ENCODE data around the gene METTL23.
"Not testable (repeated sequence)": the region's sequence is repeated elsewhere in the genome, so short reads cannot be mapped to it uniquely, and the experiment has no call there.

METTL23 gene

DNA sequence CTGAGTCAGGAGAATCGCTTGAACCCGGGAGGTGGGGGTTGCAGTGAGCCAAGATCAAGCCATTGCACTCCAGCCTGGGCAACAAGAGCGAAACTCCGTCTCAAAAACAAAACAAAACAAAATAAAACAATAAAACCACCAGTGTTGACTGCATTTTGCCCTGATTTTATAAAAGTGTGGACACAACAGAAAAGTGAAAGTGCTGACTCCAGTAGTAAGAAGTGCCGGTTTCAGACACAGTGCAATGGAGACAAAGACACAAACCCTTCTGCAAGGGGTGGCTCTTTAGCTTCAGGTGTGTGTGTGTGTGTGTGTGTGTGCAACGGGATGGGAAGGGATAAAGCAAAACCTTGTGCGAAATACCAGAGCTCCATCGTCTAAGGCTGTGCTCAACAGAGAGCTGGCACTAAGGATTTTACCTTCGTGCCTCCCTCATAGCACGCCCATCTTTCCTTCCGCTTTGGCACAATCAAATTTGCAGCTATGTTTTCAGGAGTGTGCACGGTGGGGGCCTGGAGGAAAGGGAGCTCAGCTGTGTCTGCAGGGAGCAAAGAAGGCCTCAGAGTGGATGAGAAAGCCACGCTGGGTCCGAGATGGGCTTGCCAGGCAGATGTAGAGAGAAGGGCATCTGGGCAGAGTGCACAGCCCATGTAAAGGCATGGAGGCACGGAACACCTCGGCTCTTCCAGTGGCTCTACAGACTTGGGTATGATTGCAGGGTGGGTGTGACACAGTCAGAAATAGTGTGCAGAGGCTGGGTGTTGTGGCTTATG lies 31.4 kb upstream of the METTL23 start:
- DNase-seq (ENCODE audit: low read depth): no peak

DNA sequence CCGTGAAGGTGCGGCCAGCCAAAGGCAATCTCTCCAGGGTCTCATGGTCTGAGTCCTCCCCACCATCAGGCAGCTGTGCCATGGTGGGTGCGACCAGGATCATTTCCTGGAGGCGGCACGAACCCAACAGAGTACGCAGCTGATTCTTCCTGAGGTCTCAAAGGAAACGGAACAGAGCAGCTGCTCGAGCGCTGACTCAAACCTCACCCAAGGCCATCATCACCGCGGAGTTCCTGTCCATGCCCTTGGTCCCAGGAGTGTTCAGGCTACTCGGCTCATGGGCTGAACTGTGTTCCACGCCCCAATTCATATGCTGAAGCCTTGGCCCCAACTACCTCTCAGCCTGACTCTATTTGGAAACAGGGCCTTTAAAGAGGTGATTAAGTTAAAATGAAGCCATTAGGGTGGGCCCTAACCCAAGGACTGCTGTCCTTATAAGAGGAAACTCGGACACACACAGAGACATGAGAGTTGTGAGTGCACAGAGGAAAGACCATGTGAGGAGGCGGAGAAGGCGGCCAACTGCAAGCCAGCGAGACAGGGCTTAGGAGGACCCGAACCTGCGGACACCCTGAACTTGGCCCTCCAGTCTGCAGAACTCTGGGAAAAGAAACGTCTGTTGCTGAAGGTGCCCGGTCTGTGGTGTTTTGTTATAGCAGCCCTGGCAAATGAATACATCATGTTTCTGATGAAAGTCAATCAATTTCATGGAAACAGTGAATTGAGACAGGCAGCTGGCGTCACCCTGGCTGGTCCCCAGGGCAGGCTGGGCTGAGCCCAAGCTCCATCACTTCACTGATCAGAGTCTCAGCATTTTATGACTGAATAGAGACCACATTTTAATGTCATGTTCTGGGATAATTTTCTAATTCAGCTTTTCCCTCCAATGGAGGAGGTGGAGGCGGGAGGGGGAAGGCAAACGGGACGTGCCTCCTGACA lies 29.6 kb upstream of the METTL23 start:
- no peak for DNase-seq (ENCODE audit: low read depth)

DNA sequence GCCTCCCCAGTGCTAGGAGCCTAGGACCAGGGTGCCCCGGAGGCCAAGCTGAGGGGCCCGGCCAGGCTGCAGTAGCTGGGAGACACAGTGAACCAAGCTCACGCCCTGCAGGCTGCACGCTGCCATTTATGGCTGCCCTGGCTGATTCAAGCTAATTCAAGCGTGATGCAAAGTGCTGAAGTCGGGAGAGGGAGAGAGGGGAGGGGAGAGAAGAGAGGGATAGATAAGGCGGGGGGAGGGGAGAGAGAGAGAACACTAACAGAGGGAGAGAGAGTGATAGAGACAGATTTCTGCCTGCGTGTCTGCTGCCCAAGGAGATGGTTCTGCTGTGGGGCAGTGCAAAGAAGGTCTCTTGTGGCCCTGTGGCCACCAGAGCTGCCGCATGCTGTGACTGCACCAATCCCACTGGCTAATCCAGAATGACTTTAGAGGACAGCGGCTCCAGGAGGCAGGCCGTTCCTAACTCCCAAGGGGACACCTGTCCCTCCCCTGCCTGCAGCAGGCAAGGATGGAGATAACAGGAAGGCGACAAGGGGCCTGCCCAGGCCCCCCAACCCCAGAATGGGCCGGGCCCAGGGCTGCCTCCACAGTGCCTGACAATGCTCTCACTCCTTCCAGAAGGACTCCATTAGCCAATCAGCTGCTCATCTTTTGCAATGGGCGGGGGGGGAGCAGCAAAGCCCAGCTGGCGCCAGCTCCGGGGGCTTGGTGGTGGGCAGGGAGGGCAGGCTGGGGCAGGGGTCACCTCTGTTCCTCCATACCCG lies 28.8 kb upstream of the METTL23 start:
- no peak for DNase-seq (ENCODE audit: low read depth)

DNA sequence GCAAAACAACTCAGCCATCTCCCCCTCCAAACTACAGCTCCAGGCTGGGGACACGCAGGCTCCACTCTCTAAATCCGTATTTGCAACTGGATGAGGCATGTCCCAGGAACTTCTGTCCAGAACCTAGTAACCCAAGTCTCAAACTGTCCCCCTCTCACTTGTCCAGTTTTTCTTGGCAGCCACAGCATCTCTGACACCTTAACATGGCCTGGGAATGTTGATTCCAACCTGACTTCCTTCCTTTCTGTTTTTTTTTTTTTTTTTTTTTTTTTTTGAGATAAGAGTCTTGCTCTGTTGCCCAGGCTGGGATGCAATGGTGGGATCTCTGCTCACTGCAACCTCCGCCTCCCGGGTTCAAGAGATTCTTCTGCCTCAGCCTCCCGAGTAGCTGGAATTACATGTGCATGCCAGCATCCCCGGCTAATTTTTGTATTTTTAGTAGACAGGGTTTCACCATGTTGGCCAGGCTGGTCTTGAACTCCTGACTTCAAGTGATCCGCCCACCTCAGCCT lies 28.1 kb upstream of the METTL23 start:
- DNase-seq (ENCODE audit: low read depth): not testable (repeated sequence)

DNA sequence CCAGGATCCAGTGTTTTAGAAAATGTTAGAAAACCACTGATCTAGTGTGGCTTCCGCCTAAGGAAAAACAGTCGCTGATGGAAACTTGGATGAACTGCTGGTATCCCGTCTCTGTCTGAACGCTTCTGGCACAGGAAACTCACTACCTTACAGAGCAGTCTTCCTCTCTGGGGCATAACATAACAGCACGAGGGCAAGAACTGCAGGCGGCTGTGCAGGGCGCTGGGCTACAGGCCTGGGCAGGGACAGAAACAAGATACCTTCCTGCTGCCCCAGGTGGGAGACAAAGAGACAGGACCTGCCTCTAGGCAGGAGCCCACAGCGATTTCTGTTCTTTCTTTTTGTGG lies 26.4 kb upstream of the METTL23 start:
- DNase-seq (ENCODE audit: low read depth): no peak

DNA sequence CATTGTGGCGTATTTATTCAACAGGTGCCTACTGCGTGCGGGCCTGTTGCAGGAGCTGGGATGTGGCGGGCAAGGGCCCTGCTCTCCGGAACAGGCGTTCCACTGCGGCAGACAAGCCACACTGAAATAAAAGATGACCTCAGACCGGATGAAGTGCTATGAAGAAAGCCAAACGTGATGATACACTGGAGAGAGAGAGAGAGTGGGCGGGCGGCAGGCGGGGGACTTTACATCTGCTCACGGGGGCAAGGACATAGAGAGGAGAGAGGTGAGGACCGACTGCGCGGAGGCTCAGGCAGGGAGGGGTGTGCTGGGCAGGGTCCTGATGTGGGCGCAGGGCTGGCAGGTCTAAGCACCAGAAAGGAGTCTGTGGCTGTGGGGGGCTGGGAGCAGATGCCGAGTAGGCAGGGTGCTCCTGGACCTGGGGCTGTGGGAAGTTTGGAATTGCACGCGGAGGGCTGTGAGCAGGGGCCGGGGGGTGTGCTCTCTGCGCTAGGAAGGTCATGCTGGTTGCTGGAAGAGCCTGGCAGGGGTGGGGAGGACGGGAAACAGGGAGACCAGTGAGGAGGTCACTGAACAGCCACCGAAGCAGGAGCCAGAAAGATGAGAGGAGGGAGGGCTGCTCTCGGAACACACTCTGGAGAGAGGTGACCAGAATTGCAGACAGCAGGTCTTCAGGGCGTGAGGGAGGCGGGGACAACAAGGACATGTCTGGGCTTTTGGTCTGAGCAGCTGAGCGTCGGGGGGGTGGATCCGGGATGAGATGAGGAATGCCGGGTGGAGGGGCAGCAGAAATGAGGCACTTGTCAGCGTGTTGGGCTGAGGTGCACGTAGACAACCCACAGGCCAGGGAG lies 25.8 kb upstream of the METTL23 start:
- DNase-seq (ENCODE audit: low read depth): no peak

DNA sequence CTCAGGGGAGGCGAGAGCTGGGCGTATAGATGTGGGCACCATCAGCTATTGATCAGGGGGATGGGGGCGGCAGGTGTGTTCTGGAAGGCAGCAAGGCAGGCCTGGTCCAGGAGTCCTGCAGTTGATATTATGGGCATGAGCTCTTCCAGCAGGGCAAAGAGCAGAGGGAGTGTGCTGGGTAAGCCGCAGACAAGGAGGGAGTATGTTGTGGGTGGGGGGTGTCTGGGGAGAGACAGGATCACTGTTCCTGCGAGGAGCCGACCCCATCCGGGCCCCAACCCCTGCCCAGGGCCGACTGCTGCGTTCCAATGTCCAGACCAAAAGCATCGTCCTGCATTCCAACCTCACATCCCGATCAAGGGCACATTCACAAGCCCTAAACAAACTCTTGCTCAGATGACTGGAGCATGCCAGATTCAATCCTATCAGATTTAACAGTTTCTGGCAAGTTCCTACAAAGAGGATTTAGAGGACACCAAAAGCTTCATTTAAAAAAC lies 25.1 kb upstream of the METTL23 start:
- DNase-seq (ENCODE audit: low read depth): no peak

DNA sequence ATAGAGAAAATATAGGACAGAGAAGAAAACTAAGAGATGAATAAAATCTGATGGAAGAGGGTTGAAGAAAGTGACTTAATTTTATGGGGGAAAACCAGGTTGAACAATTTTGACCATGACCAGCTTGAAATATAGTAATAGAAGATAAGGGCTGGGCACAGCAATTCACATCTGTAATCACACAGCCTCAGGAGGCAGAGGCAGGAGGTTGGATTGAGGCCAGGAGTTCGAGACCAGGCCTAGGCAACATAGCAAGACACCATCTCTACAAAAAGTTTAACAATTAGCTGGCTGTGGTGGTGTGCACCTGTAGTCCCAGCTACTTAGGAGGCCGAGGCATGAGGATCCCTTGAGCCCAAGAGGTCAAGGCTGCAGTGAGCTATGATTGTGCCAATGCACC lies 24.6 kb upstream of the METTL23 start:
- DNase-seq (ENCODE audit: low read depth): no peak

DNA sequence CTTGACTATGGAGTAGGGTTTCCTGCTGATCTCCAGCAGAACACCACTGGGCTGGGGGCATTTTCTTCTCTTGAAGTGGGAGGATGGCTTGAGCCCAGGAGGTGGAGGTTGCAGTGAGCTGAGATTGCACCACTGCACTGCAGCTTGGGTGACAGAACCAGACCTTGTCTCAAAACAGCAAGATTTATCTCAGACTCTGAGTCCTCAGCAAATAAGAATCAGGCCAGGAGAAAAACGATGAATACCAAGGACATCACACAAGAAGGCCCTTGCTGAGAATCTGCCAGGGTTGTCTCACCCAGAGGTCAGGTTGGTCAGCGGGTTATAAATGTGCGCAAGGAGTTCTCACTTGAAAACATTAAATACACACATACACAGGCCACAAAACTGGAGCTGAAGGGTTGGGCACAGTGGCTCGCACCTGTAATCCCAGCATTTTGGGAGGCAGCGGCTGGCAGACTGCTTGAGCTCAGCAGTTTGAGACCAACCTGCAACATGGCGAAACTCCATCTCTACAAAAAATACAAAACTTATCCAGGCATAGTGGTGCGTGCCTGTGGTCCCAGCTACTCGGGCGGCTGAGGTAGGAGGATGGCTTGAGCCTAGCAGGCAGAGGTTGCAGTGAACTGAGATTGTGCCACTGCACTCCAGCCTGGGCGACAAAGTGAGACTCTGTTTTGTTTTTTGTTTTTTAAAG lies 23.6 kb upstream of the METTL23 start:
- DNase-seq (ENCODE audit: low read depth): no peak

DNA sequence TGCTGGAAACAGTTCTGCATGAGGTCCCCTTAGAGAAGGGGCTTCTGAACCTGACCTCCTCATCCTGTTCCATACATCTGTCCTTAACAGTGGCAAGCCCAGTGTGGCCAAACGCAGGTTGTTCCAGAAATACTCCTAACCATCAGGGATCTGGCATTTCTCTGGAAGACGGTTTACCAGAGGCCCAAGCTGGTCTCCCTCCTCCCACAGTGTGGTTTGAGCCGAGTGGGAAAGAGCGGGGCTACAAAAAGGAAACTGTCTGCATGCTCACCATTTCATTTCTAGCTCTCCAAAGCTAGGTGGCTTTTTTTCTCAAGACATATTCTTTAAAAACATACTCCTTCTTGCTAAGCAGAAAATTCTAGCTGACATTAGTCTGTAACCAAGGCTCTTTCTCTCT lies 21.8 kb upstream of the METTL23 start:
- no peak for DNase-seq (ENCODE audit: low read depth)

DNA sequence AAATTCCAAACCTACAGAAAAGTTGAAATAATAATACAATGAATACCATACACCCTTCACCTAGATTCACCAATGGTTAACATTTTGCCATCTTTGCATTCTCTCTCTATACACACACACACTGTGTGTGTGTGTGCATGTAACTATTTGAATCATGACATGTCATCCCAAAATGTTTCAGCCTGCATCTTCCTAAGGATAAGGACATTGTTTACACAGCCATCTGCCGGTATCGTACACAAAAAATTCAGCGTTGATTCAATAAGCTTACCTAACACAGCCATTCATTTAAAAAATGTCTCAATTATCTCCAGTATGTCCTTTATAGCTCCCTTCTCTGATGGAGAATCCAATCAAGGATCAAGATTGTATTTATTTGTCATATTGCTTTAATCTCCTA lies 19.8 kb upstream of the METTL23 start:
- DNase-seq (ENCODE audit: low read depth): no peak

DNA sequence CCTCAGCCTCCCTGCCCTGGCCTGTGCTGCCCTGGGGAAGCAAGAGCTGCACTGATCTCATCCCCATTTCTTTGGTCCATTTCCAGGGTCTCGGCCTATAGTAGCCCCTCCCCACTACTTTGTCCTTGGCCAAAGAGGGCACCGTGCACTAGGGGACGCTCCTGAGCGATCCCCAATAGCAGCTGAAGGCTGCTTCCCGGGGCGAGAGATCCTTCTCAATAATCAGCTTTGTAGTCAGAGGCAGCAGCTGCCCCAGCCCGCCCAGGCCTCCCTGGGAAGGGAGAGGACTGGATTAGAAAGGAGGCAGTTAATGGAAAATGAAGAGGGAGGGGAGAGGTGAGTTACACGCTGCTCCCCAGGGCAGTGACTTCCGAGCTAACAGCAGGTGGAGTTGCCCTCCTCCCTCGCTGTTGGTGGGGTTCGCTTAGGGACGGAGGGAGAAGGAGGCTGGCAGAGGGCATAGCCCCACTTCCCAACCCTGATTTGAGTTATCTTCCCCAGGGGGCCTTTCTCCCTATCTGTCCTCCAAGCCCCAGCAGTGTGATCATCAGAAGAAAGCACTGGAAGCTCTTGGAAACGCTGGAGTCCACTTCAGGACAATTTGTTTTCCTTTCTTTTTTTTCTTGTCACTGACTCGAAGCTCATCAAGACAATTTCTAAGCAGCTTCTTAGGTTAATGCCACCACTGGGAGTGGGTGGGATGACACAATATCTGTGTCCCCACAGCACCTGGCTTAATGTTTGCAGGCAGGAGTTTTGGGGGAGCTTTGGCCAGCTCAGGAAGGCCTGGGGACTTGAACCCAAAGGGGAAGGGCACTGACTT lies 18.4 kb upstream of the METTL23 start:
- no peak for DNase-seq (ENCODE audit: low read depth)

DNA sequence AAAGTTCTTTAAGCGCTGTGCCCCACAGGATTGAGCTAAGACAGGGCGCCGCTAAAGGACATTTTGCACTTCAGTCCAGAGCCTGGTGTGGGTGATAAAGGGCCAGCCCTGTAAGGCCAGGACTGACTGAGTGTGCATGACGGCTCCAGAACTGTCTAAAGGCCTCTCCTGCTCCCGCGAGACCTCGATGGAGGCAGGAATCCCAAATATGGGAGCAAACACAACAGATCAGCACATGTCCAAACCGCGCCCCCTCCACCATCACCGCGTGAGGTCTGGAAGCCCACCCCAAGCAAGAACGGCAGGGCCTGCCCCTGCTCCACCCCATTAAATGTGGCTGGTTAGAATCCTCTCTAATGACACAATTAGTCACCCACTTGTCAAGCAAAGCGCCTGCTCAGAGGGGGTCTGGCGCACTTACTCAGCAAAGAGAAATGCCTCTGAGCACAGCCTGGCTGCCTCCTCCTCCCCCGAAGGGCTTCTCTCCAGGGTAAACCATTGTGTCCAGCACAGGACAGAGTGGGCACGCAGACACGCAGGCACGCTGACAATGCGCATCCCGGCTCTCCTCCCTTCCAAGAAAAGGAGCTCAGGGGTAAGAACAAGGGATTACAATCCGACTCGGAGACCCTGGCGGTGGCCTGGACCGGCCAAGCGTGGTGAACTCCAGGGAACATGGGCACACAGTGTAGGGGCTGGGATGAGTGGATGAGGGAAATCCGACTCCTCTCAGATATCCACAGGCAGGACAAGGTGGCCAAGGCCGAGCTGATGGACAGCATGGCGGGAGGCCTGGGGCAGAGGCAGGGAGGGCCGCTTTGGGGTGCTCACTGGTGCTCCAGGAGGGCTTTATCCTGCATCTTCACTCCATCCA lies 17.3 kb upstream of the METTL23 start:
- DNase-seq (ENCODE audit: low read depth): peak; percentile 85

DNA sequence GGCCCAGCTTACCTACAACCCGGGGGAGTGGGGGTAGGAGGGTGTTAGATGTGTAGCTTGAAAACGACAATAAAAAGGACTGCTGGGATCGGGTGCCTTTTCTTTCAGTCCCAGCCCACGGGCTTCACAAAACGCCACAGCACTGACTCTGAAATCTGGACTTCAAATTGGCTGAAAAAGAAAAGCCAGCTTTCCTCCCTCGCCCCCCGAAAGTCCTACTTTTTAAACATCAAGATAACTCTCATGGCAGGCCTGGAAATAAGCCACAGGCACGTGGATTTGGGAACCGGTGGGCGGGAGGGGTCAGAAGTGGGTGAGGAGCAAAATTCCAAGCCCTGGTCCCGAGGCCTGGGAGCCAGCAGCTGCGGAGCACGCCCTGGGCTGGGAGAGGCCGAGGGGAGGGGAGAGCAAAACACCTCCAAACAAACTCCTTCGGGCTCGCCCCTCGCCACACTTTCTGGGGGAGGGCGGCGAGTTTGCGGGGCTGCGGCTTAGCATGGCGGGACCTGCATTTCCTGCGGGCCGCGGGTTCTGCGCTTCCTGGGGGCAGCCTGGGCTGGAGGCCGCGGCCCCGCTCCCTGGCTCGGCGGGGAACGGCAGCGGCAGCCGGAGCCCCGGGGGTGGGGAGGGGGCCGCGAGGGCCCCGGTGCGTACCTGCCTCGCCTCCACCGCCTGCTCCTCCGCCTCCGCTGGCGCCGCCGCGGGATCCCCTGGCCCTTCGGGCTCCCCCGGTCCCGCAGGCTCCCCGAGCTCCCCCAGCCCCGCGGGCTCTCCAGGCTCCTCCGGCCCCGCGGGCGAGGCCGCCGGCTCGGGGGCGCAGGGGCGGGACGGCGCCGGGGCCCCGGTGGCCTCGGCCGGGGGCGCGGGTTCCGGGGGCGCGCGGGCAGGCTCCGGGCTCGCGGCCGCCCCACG lies 16.4 kb upstream of the METTL23 start:
- DNase-seq (ENCODE audit: low read depth): not testable (repeated sequence)

DNA sequence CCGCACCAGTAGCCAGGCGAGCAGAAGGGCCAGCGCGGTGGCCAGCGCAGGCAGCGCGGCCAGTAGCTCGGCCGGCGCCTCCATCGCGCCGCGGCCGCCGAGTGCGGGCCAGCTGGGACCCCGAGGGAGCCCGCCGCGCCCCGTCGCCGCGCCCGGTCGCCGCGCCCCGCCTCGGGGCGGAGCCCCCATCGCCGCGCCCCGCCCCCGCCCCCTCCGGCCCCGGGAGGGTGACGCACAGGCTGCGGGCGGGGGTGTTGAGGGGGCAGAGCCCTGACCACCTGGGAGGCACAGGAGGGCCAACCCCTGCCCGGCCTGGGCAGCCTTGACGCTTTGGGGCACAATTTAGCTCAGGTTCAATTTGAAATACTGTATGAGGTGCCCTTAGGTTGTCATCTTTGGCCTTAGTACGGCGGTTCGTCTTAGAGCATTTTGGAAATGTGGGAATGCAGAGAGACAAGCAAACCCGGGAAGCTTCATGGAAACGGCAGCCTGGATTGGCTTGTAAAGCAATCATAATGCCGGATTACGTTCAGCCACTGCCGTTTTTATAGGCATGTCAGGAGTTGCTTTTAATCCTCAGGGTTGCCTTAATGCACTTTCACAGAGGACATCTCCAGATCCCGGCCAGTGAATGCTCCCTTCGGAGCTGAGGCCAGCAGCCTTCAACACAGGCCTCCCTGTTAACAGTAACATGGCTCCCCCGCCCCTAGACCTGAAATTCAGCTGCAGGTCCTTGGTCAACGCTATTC lies 15.6 kb upstream of the METTL23 start, which contains the start of gene MXRA7:
MXRA7 (minus strand) TSS at position 103 of the 749 bp plus-strand sequence; CDS start at position 84, 19 bp downstream.
- DNase-seq (ENCODE audit: low read depth): no peak

DNA sequence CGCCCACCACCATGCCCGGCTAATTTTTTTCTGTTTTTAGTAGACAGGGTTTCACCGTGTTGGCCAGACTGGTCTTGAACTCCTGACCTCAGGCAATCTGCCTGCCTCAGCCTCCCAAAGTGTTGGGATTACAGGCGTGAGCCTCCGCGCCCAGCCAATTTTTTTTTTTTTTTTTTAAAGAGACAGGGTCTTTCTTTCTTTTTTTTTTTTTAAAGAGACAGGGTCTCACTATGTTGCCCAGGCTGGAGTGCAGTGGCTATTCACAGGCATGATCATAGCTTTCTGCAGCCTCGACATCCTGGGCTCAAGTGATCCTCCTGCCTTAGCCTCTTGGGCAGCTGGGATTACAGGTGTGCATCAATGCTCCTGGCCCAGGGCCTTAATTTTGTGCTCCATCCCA lies 14.3 kb upstream of the METTL23 start:
- DNase-seq (ENCODE audit: low read depth): not testable (repeated sequence)

DNA sequence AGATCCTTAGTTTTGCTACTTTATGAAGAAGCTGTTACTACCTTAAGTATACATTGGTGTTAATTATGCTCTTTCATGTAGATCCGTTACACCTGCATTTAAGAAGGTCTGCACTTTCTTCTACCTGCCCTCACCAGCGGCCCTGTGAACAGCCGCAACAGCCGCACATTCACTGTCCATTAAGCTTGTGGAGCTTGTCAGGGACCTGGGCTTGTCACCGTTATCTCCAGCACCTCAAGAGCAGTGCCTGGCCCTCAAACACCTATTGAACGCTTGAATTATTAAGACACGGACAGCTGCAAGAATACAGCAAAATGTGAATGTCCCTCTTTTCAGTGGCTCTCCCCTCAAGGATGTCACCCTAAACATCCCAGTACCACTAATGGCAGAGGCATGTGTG lies 12.9 kb upstream of the METTL23 start:
- DNase-seq (ENCODE audit: low read depth): no peak
